ENCODE data around the gene PCBP3.
"Not testable (repeated sequence)": the region's sequence is repeated elsewhere in the genome, so short reads cannot be mapped to it uniquely, and the experiment has no call there.

PCBP3 gene

GRCh38 chr21:45852386-45852785, 208.9 kb downstream of the PCBP3 start:
- DNase-seq, result not testable (repeated sequence)

DNA sequence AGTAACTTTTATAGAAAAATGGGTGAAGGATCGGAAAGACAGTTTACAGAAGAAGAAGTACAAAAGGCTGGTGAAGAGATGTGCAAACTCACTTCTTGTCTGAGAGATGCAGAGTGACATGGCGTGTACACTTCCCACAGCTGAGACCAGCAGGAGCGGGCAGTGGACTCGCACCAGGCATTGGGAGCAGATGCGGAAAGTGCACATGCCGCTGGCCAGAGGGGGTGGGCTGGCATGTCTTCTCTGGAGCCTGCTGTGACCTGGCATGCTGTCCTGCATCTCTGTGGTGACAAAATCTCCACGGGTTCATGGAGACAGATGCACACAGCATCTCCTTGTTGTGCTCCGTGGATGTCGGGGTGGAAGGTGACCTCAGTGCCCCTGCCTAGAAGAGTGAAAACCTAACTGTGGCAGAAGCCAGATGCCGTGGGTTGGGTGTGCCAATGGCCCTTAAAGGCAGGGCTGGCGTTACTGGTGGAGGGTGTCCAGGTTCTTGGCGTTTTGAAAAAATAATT, 209.4 kb downstream of the PCBP3 start:
- no peak for DNase-seq

- no peak for DNase-seq
Observed at GRCh38 chr21:45853703-45854342, 210.3 kb downstream of the PCBP3 start.

DNA sequence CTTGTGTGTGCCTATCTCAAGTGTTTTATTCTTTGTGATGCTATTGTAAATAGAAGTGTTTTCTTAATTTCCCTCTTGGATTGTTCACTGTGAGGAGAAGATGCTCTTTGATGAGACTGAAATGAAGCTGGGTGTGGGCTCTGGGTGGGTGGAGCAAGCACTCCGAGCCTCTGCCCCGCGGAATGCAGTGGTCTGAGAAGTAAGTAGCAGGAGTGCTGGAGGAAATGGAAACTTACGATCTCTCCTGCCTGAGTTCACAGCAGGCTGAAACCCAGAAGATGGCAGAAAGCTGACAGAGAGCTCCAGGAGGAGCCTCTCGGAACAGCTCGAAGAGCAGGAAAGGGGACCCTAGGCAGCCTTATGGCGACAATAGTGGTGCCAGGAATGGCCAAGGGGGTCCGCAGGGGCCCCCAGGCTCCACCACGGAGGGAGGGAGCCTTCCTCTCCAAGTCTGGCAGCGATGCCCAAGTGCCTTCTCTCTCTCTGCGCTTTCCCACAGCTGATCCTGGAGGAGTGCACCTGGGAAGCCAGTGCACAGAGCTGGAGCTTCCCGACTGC, 211.2 kb downstream of the PCBP3 start:
- DNase-seq, result no peak

DNA sequence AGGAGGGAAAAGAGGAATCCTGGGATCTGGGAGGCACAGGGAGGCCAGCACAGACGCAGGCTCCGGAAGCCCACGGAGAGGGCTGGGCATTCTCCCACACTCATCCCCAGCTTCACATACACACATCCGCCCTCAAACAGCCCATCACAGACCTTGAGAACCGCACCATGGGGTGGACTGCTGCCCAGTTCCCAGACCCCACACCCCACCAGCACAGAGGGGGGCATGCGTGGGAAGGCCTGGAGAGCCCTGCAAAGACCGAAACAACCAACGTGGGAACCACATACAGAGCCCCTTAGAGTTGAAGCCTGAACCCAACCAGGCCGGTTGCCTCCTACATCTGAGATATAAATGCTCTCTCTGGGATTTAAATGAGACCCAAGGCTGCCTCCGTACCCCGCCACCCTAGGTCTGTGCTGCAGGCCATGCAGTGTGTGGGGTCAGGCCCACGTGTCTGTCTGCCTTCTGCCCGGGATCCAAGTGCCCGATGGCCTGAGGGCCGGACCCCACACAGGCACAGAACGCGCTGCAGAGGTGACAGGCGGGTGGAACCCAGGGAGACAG, 211.8 kb downstream of the PCBP3 start:
- no peak for DNase-seq

DNA sequence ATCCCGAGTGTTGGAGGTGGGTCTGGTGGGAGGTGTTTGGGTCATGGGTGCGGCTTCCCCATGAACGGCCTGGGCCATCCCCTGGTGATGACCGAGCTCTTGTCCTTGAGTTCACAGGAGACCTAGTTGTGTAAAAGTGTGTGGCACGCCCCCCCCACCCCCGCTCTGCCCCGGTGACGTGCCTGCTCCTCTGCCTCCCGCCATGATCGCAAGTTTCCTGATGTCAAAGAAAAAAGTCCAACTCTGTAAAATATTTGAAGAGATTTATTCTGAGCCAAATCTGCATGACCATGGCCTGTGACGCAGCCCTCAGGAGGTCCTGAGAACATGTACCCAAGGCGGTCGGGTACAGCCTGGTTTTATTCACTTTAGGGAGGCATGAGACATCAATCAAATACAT, 212.9 kb downstream of the PCBP3 start:
- DNase-seq, result no peak

- DNase-seq, result no peak
Observed at GRCh38 chr21:45856906-45857305, 213.4 kb downstream of the PCBP3 start.

GRCh38 chr21:45857761-45858160, 214.2 kb downstream of the PCBP3 start:
- DNase-seq, result no peak

DNA sequence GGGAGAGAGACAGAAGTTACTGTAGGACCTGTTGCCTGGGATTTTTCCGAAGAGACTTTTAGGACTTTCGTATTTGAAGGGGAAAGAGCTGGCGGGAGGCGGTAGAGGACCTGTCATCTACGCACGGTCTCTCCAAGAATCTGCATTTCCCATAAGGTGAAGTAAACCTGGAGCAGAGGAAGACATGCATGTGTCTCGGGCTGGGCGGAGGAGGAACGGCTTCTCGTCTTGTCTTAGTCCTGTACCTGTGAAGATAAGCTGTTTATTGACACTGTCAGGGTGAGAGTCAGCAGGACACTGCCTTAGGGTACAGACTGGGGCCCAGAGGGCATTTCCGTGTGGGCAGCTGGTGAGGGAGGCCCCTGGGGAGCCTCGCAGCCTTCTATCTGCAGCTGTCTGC, 214.7 kb downstream of the PCBP3 start:
- DNase-seq, result no peak

DNA sequence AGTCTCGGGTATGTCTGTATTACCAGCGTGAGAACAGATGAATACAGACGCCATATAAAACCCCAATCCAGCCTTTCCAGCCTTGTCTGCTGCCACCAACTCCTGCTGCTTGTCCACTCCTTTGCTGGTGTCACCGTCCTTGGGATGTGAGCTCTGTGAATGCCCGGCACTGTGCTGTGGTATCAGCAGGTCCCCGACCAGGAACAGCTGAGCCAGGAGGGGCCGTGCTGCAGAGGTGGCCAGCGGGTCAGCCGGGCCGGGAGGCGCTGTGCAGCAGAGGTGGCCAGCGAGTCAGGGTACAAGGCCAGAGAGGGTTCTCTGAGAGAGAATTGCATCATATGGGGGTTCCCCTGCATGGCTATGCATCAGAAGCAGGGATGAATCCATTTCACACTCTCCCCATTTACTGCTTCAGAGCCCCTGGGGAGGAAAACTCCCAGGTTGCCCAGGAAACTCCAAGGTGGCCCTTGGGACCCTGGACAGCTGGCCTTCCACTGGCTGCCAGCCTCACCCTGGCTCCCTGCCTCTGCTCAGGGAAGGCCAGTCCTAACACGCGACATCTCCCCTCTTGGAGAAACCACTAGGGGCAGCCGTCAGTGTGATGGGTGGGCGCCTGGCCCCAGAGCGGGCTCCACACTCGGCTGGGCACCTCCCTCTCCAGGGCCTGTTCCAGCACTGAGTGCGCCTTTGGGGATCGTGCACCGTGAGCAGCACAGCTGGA, 215.7 kb downstream of the PCBP3 start:
- no peak for DNase-seq

GRCh38 chr21:45859762-45860357, 216.3 kb downstream of the PCBP3 start:
- no peak for DNase-seq

- no peak for DNase-seq
Observed at GRCh38 chr21:45860493-45861155, 217.1 kb downstream of the PCBP3 start.

DNA sequence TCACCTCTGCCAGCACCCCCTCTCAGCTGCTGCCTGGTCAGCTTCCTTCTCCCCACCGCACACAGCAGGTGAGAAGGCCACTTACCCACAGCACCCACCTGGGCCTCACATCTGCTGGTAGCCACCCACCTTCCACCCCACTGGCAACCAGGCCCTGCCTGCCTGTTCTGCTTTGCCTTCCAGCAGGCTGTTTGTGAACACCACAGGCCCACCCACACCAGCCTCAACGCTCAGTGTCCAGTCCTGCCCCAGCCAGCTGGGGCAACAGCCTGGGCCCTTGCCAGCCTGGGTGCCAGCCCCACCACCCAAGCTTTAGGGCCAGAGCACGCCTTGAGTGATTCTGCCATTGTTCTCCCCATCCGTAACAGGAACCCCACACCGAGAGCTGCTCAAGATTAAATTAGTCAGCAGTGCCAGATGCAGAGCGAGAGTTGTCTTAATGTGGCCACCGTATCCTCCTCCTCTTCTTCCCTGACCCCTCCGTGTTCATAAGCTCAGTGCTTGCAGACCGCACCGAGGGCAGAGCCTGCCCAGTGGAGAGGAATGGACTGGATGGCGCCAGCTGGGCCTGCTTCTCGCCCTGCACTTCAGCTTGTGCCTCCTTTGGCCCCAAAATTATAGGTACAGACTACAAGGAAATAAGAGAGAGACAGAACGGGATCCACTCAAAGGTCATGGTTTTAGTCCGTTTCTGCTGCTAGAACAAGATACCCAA, 217.8 kb downstream of the PCBP3 start:
- DNase-seq, result no peak

- DNase-seq, result no peak
Observed at GRCh38 chr21:45862543-45863207, 219.2 kb downstream of the PCBP3 start.

DNA sequence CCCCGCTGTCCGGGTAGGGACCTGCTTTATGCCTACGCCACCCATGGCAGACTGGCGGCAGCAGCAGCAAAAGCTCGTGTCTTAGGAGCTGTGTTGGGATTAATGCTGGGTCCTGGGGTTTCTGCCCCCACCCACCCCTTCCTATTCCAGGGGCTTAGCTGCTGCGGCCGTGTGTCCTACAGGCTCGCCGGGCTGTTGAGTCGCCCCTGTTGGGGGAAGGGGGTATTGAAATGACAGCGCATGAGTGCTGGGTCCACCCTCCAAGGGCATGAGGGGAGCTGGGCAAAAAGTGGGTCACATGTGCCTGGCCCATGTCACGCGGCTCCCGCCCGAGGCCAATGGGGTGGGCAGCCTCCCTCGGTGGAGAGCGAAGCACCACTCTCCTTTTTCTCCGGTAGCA, 219.7 kb downstream of the PCBP3 start:
- no peak for DNase-seq

DNA sequence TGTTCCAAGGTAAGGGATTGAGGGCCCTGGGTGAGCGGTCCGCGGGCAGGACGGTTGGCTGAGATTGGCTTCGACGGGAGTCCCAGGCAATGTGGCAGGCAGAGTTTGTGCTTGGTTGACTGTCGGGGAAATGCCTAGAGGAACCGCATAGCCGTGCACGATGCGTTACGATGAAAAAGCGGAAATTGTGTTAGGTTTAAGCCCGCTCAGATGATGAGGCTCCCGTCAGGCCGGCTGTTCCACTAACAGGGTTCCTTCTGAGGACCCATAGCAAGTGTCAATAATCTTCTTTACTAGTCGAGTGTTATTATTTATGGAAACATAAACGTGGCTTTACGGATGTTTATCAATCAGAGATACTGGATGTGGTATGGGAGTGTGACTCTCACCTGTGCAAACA, 220.2 kb downstream of the PCBP3 start:
- no peak for DNase-seq

DNA sequence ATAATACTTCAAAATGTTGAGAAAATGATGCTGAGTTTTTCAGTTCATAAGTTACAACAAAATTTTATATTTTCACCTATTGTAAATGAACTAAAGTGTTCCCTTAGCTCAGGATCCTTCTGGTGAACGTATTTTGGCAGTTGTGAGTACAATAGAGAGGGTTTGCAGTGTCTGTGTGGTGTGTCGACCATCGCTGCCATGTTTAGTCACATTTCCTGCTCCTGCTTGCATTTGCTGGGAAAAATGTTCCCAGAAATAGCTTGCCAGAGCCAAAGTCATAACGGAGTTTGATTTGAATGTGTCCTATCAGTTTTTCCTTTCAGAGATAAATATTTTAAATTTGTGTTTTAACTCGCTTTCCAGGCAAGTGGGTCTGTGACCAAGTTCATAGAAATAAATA, 220.9 kb downstream of the PCBP3 start:
- DNase-seq, result no peak

DNA sequence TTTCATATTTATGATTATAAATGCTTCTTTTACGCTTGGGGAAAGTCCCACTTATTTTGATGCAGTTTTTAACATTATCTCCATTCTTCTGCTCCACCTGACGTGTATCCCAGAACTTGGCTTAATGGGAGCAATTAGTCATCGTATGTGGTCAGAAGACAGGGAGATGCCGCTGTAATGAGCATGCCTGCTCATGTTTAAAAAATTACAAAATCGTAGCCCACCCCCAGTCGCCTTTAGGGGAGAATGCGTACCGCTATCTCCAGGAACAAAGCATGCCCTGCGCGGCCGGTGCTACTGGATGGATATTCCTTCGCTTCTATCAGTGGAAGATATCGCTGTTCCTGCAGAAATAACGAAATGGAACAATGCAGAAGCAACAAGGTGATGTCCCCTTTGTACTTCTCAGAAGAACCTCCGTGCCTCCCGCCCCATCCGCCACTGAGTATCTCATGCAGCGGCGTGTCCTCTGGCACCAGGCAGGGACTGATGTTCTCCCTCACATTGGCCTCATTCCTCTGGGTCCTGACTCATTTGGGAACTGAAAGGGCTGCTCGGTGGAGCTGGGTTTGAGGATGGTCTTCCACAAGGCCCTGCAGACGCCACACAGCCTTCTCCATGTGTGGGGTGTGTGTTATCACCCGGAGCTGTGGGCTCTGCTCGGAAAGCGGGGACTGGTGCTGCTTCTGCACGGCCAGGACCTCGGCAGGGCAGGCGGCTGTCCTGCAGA, 221.7 kb downstream of the PCBP3 start:
- no peak for DNase-seq

- no peak for DNase-seq
Observed at GRCh38 chr21:45866551-45866950, 223.0 kb downstream of the PCBP3 start.

- DNase-seq, result no peak
Observed at GRCh38 chr21:45867041-45867666, 223.6 kb downstream of the PCBP3 start.
